COLO668 (cell line): ENCODE measurements around the gene REEP2.
"Not testable (repeated sequence)": the region's sequence is repeated elsewhere in the genome, so short reads cannot be mapped to it uniquely, and the experiment has no call there.

Experiments used
- DNase-seq: peaks from one replicate; lab custom pipeline; 2025; ENCODE audit not compliant: unreplicated experiment; lab: John Stamatoyannopoulos, UW

Gene REEP2

DNA sequence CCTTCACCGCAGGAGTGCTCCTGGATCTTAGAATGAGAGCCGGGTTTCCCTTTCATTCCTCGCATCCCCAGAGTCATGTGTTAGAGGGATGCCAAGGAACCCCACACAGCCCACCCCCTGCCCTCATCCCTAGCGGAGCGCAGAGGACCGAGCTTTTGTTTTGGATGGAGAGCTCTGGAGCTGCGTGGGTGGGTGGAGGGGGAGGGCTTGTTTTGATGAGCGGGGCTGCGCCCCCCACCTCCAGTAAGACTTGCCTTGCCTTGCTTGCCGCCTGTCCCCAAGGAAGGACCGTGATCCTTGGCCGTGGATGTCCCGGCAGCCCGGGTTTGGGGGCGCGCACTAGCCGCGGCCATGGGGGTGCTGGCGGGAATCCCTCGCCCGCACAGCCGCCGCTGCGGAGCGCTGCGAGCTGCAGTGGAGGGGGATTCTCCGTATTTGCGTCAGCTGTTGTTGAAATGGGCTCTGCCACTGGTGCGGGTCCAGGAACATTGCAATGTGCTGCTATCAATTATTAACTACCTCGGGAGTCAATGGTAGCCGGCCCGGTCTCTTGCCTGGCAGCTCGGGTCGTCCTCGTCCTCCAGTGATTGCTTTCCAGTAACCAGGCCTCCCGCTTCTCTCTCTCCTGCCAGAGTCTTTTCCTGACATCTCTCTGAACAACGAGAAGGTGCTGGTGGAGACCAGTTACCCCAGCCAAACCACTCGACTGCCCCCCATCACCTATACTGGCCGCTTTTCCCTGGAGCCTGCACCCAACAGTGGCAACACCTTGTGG lies 27.5 kb downstream of the REEP2 start:
- peak; percentile 41 for DNase-seq

DNA sequence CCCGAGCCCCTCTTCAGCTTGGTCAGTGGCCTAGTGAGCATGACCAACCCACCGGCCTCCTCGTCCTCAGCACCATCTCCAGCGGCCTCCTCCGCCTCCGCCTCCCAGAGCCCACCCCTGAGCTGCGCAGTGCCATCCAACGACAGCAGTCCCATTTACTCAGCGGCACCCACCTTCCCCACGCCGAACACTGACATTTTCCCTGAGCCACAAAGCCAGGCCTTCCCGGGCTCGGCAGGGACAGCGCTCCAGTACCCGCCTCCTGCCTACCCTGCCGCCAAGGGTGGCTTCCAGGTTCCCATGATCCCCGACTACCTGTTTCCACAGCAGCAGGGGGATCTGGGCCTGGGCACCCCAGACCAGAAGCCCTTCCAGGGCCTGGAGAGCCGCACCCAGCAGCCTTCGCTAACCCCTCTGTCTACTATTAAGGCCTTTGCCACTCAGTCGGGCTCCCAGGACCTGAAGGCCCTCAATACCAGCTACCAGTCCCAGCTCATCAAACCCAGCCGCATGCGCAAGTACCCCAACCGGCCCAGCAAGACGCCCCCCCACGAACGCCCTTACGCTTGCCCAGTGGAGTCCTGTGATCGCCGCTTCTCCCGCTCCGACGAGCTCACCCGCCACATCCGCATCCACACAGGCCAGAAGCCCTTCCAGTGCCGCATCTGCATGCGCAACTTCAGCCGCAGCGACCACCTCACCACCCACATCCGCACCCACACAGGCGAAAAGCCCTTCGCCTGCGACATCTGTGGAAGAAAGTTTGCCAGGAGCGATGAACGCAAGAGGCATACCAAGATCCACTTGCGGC lies 28.2 kb downstream of the REEP2 start:
- DNase-seq = no peak

DNA sequence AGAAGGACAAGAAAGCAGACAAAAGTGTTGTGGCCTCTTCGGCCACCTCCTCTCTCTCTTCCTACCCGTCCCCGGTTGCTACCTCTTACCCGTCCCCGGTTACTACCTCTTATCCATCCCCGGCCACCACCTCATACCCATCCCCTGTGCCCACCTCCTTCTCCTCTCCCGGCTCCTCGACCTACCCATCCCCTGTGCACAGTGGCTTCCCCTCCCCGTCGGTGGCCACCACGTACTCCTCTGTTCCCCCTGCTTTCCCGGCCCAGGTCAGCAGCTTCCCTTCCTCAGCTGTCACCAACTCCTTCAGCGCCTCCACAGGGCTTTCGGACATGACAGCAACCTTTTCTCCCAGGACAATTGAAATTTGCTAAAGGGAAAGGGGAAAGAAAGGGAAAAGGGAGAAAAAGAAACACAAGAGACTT lies 28.9 kb downstream of the REEP2 start:
- no peak for DNase-seq

DNA sequence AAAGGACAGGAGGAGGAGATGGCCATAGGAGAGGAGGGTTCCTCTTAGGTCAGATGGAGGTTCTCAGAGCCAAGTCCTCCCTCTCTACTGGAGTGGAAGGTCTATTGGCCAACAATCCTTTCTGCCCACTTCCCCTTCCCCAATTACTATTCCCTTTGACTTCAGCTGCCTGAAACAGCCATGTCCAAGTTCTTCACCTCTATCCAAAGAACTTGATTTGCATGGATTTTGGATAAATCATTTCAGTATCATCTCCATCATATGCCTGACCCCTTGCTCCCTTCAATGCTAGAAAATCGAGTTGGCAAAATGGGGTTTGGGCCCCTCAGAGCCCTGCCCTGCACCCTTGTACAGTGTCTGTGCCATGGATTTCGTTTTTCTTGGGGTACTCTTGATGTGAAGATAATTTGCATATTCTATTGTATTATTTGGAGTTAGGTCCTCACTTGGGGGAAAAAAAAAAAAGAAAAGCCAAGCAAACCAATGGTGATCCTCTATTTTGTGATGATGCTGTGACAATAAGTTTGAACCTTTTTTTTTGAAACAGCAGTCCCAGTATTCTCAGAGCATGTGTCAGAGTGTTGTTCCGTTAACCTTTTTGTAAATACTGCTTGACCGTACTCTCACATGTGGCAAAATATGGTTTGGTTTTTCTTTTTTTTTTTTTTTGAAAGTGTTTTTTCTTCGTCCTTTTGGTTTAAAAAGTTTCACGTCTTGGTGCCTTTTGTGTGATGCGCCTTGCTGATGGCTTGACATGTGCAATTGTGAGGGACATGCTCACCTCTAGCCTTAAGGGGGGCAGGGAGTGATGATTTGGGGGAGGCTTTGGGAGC lies 29.5 kb downstream of the REEP2 start:
- no peak for DNase-seq

DNA sequence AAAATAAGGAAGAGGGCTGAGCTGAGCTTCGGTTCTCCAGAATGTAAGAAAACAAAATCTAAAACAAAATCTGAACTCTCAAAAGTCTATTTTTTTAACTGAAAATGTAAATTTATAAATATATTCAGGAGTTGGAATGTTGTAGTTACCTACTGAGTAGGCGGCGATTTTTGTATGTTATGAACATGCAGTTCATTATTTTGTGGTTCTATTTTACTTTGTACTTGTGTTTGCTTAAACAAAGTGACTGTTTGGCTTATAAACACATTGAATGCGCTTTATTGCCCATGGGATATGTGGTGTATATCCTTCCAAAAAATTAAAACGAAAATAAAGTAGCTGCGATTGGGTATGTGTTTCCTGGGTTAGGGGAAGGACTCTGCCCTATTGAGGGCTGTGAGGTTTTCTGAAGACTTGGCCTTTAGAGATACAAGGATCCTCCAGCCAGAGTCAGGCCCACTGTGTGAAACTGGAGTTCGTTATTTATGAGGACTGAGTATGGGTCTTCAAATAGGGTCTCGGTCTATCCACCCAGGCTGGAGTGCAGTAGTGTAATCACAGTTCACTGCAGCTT lies 30.2 kb downstream of the REEP2 start:
- no peak for DNase-seq

DNA sequence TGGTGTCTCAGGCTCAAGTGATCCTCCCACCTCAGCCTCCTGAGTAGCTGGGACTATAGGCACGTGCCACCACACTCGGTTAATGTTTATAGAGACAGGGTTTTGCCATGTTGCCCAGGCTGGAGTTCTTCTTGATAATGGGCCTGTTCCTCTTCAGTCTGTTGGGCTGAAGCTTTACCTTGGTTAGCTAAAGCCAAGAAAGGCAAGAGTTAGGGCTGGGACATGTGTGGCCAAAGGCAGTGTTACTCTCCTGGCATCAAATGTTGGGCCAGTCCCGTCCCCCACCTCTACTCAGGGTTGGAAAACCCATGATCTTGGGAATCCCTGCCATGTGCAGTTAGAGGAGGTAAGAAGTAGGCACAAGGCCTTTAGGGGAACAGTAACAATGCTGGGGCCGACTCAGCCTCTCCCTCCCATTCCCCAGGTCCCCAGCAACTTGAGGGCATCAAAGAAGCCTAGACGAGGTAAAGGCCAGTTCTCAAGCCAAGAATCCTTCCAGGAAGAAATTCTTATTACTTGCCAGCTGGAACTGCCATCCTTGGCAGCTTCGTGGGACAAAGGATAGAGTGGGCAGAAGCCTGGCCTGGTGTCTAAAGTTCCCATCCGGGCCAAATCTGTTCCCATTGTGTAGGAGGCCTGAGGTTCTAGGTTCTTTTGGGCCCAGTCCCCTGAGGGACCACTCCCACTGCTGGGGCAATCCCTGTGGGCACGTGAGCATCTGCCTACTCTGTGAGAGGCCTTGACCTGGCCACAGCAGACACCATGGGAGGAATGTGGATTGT lies 30.9 kb downstream of the REEP2 start:
- no peak for DNase-seq

DNA sequence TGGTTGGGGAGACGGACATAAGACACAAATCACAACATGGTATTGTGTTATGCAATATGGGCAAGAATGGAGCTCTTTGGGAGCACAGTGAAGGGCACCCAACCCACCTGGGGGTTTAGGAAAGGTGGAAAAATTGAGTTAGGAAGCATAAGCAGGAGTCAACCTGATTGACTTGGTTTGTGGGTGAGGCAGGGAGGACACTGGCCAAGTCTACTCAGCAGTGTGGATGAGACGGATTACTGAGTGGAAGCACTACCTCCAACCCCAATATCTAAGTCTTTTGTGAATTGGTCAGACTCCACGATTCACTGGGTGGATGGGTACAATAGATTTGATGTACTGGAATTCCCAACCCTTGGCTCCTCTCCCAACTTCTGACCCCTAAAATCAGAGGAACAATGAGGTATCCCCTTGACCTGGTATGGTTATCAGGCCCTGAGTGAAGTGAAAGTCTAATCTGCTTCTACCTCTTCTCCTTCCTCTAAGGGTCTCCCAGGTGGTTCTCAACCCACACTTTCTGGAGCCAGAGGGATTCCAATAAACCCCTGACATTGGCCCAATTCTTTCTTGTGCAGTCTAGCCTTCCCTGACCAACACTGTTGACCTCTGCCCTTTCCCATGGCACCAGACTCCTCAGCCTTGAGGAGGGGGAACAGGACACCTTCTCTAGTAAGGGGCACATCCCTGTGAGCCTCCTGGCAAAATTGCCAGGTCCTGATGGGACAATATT lies 31.6 kb downstream of the REEP2 start:
- DNase-seq = no peak

DNA sequence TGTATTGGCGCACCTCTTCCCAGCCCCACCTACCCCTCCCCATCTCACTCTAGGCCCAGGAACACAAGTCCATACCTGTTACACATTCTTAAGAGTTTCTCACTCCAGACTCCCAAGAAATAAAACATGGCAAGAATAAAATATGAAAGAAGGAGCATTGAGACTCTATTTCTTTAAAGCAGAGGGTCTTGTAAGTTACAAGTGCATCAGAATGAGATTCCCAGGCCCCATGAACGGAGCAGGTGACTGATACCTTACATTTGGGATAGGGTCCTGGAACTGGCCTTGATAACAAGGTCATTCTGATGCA lies 32.1 kb downstream of the REEP2 start:
- DNase-seq = no peak

DNA sequence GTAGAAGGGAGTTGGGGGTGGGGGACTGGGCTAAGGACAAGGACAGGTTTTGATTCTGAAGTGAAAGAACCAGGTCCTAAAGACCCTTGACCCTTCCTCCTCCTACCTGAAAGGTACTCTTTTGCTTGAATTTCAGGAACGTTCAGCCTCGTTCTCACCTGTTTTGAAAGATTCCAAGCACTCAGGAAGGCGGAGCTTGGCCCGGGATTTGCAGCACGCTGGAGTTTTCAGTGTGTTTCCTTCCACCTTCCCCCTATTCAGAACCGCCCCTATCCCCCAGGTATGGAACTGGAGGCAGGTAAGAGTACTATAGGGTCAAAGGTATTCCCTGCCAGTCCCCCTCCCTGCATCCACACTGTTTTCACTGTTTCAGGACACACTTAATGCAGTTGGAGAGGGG lies 33.5 kb downstream of the REEP2 start:
- DNase-seq = no peak

DNA sequence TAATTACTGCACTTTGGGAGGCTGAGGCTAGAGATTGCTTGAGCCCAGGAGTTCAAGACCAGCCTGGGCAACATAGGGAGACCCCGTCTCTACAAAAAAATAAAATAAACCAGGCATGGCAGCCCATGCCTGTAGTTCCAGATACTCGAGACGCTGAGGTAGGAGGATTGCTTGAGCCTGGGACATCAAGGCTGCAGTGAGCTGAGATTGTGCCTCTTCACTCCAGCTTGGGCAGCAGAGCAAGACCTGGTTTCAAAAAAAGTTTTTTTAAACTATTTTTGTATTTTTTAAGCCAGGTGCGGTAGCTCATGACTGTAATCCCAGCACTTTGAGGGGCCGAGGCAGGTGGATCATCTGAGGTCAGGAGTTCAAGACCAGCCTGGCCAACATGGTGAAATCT lies 34.3 kb downstream of the REEP2 start:
- DNase-seq = not testable (repeated sequence)

DNA sequence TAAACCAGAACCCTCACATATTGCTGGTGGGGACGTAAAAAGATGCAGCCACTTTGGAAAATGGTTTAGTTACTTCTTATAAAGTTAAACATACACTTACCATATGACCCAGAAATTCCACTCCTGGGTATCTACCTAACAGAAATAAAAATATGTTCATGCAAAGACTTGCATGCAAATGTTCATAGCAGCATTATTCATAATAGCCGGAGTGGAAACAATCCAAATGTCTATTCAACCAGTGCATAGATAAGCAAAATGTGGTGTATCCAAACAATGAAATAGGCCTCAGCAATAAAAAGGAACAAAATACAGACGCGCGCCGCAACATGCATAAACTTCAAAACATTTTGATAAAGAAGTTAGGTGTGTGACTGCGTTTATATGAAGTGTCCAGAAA lies 38.1 kb downstream of the REEP2 start:
- no peak for DNase-seq

DNA sequence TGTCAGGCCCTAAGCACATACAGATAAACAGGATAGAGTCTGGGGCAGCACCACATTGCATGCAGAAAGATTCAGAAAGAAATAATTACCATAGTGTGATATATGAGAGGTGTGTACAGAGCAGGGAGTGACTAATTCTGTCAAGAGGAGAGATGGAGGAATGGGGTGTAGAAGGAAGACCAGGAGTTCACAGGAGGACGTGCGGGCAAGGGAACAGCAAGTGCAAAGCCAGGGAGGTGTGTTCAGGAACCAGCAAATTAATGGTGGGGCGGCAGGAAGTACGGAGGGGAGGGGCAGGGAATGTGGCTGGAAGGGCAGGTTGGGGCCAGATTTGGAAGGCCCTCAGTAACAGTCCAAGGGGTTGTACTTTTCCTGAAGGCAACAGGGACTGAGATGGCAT lies 43.8 kb downstream of the REEP2 start:
- DNase-seq = no peak

DNA sequence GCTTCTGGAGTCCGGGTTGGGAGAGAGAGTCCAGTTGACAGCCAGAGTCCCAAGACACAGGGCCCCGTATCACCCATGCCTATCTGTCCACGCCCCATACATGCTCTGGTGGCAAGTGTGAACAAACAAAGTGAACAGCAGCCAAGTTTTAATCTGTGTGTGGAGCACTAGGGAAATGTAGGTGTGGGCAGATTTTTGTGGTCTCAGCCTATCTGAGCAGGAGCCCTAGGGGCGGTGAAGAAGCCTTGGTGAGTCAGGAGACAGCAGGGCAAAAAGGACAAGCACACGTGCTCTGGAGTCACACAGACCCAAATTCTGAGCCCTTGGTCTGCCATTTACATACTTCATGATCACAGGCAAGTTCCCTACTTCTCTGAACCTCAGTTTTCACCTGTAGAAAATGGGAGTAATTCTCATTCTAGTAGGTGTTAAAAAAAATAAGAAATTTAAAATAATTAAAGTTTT lies 49.7 kb downstream of the REEP2 start:
- DNase-seq = no peak

DNA sequence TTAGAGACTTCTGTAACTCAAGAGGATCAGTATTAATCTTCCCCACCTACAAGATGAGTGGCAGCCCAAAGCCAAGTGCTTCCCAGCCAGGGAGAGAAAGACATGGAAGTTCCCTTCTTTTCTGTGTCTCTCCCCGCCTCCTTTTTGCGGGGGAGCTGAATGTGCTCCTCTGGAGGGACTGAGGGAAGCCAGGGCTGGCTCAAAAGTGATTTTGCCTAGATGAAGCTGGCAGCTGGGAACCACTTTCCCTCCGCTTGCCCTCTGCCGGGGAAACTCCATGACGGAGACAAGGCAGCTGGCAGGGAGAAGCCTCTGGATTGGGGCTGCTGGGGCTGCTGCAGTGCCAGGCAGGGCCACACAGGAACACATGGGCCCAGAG lies 50.8 kb downstream of the REEP2 start:
- DNase-seq = no peak

DNA sequence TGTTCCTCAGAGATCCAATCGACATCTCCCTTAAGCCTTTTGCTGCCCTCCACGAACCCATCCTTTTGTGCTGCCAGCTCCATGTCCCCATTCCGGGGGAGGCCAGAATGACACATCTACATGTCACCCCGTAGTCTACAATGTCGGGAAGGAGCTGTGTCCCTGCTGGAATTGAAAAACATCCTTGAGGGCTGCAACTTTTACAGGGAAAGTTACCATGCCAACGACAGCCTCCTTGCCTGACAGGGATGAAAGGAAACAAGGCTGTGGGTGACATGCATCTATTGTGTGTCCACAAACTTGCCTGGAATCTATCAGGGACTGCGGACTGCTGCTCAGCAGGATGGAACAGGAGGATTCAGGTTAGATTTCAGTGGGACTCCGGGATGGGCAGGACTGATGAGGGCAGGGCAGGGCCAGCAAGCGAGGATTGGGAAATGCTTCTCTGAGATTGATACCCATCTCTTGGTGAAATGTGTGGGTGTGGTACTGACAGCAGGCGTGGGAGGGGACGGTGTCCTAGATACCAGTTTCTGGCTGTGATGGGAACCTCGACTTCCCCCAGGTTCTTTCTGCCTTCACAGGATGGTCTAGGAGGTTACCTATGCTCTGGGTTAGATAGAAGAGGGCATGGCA lies 51.9 kb downstream of the REEP2 start:
- no peak for DNase-seq

DNA sequence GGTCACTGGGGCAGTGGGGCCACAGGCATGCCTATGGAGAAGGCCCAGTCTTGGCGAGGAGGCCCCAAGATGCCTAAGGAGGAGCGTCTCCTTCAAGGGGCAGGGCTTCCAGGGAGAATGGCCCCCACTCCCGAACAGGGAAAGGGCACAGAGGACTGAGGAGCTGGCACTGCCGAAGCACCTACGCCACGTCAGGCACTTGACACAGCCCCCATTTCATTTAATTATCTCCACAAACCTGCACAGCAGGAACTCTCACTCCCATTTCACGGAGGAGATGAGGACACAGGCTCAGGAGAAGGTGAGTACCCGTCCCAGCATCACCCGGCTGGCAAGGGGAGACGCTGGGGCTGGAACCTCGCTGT lies 52.4 kb downstream of the REEP2 start:
- DNase-seq = no peak

DNA sequence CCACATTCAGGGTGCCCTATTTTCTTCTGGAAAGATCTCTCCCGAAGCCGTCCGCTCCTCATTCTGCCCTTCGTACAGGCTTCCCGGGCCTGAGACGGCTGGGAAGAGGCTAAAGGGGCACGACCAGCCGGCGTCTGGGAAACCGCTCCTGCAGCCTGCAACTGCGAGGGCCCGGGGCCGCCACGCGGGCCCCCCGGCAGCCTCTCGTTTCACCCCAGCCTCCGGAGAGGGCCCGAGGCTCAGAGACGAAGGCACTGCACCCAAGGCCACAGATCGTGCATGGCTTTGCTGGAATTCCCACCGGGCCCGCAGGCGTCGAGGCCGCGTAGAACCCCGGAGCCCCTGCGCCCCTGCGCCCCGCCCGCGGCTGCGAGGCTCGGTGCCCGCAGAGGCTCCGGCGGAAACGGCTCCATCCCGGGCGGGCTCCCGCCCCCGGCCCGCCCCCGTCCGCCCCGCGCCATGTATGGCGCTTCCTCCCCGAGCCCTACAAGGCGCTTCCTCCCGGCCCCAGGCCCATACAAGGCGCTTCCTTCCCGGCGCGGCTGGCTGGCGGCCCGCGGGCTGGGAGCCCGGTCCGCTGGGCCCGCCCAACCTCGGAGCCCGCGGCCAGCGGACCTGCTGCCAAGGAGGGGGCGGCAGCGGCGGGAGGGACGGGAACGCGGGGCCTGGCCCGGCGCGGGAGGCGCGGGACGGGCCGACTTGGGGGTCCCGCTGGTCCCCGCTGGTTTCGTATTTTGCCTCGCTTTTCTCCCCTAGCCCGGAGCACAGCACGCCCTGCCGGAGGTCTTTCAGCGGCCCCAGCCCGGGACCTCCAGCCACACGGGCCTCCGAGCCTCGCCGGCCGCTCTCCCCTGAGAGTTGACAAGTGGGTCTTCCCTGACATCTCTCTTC lies 53.1 kb downstream of the REEP2 start:
- DNase-seq = peak; percentile 76

DNA sequence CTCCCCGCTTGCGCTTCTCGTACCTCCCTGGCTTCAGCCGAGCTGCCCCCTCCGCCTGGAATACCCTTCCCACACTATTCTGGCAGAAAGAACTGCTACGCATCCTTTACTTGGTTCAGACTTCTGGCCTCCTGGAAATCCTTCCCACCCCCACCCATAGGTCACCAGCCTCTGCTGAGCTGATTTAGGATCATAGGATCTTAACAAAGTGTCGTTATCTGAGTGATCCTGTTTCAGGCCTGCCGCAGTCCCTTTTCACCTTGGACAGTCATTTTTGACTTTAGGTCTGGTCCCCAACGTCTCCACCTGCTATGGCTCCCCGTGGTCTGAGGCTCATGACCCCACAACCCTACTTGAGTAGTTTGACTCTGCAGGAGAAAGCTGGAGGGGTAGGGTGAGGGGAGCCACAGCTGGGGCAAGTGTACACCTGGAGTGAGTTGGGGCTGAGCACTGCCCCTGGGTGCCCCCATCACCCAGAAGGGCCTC lies 53.7 kb downstream of the REEP2 start:
- no peak for DNase-seq
